ENCODE results near the gene LRRC3C. TPM values are rescaled to one million over a fixed set of nuclear protein-coding genes. Genes with fewer than 3 reads are reported as not detected.
"Not testable (repeated sequence)": the region's sequence is repeated elsewhere in the genome, so short reads cannot be mapped to it uniquely, and the experiment has no call there.

Gene LRRC3C
- polyA plus RNA-seq (2013, experiment 1 of 2) = not detected
- not detected for polyA plus RNA-seq (2013, experiment 2 of 2)

- Histone ChIP-seq H3K27me3 (ENCODE audit: insufficient read depth, low read length) (no peaks in the 10 kb centered on the region), H3K9me3 (ENCODE audit: insufficient read depth, low read depth, low read length) (no peaks in the 10 kb centered on the region), H3K4me3 (ENCODE audit: low read length) (peak within 1 kb of the TSS; percentile 87), H3K27ac (ENCODE audit: low read depth, low read length) (peak within 1 kb of the TSS; percentile 82), H3K9ac (ENCODE audit: low read depth, low read length) (peak within 1 kb of the TSS; percentile 75), H3K4me1 (ENCODE audit: insufficient read depth, low read length) (peaks cover 26% of the 10 kb centered on the region), H3K36me3 (ENCODE audit: insufficient read depth, low read length) (peaks cover 19% of the 10 kb centered on the region)
- under 1% methylated on average over 71 of the region's 72 CpGs for WGBS
Observed at GRCh38 chr17:39927101-39927928, at the start of gene LRRC3C, which contains the start of gene ORMDL3. LRRC3C (plus strand) TSS chr17:39927732; CDS start chr17:39941524, 13,792 bp downstream. ORMDL3 (minus strand) TSS chr17:39927601; CDS start chr17:39924203, 3,398 bp downstream.

GRCh38 chr17:39886102-39886501, 41.4 kb upstream of the LRRC3C start:
- not testable (repeated sequence) for H3K27ac ChIP-seq (ENCODE audit: low read depth, low read length); H3K4me3 ChIP-seq (ENCODE audit: low read length); H3K9ac ChIP-seq (ENCODE audit: low read depth, low read length); H3K36me3 ChIP-seq (ENCODE audit: insufficient read depth, low read length); H3K4me1 ChIP-seq (ENCODE audit: insufficient read depth, low read length); H3K27me3 ChIP-seq (ENCODE audit: insufficient read depth, low read length); H3K9me3 ChIP-seq (ENCODE audit: insufficient read depth, low read depth, low read length)
- 70% methylated on average over 4 of the region's 5 CpGs for WGBS

- Histone ChIP-seq H3K4me3 (ENCODE audit: low read length) (no peak overlapping the region), H3K4me1 (ENCODE audit: insufficient read depth, low read length) (no peaks in the 10 kb centered on the region), H3K27me3 (ENCODE audit: insufficient read depth, low read length) (peaks cover 3% of the 10 kb centered on the region; the same call in 1 of the 2 replicates), H3K27ac (ENCODE audit: low read depth, low read length) (no peak overlapping the region), H3K9me3 (ENCODE audit: insufficient read depth, low read depth, low read length) (no peaks in the 10 kb centered on the region), H3K36me3 (ENCODE audit: insufficient read depth, low read length) (no peaks in the 10 kb centered on the region), H3K9ac (ENCODE audit: low read depth, low read length) (no peak overlapping the region)
Observed at GRCh38 chr17:39887078-39887477, 40.5 kb upstream of the LRRC3C start.

GRCh38 chr17:39889200-39889599, 38.3 kb upstream of the LRRC3C start:
- no peaks in the 10 kb centered on the region for H3K9me3 ChIP-seq (ENCODE audit: insufficient read depth, low read depth, low read length)
- H3K4me1 ChIP-seq (ENCODE audit: insufficient read depth, low read length) = no peaks in the 10 kb centered on the region
- WGBS = no CpG with 5 or more reads among the region's 2 CpGs

GRCh38 chr17:39894681-39895376, 32.7 kb upstream of the LRRC3C start:
- no peaks in the 10 kb centered on the region for H3K27me3 ChIP-seq (ENCODE audit: insufficient read depth, low read length)
- WGBS = 90% methylated on average over 3 of the region's 3 CpGs
- no peaks in the 10 kb centered on the region for H3K9me3 ChIP-seq (ENCODE audit: insufficient read depth, low read depth, low read length)
- no peak overlapping the region for H3K9ac ChIP-seq (ENCODE audit: low read depth, low read length)
- no peak overlapping the region for H3K27ac ChIP-seq (ENCODE audit: low read depth, low read length)
- H3K4me1 ChIP-seq (ENCODE audit: insufficient read depth, low read length) = no peaks in the 10 kb centered on the region
- no peaks in the 10 kb centered on the region for H3K36me3 ChIP-seq (ENCODE audit: insufficient read depth, low read length)
- no peak overlapping the region for H3K4me3 ChIP-seq (ENCODE audit: low read length)

More at GRCh38 chr17:39889200-39889599, 38.3 kb upstream of the LRRC3C start:
- no peaks in the 10 kb centered on the region for H3K36me3 ChIP-seq (ENCODE audit: insufficient read depth, low read length)
- no peak overlapping the region for H3K9ac ChIP-seq (ENCODE audit: low read depth, low read length)
- no peak overlapping the region for H3K4me3 ChIP-seq (ENCODE audit: low read length)
- no peak overlapping the region for H3K27ac ChIP-seq (ENCODE audit: low read depth, low read length)
- H3K27me3 ChIP-seq (ENCODE audit: insufficient read depth, low read length) = peaks cover 3% of the 10 kb centered on the region; the same call in 1 of the 2 replicates

GRCh38 chr17:39898088-39898487, 29.4 kb upstream of the LRRC3C start:
- no peak overlapping the region for H3K27ac ChIP-seq (ENCODE audit: low read depth, low read length)
- no peaks in the 10 kb centered on the region for H3K9me3 ChIP-seq (ENCODE audit: insufficient read depth, low read depth, low read length)
- H3K4me1 ChIP-seq (ENCODE audit: insufficient read depth, low read length) = no peaks in the 10 kb centered on the region
- no peak overlapping the region for H3K9ac ChIP-seq (ENCODE audit: low read depth, low read length)
- no peaks in the 10 kb centered on the region for H3K36me3 ChIP-seq (ENCODE audit: insufficient read depth, low read length)
- no peak overlapping the region for H3K4me3 ChIP-seq (ENCODE audit: low read length)
- WGBS = 94% methylated on average over 4 of the region's 4 CpGs
- H3K27me3 ChIP-seq (ENCODE audit: insufficient read depth, low read length) = no peaks in the 10 kb centered on the region

GRCh38 chr17:39899215-39899614, 28.3 kb upstream of the LRRC3C start:
- Histone ChIP-seq H3K27ac (ENCODE audit: low read depth, low read length) (no peak overlapping the region), H3K36me3 (ENCODE audit: insufficient read depth, low read length) (no peaks in the 10 kb centered on the region), H3K9ac (ENCODE audit: low read depth, low read length) (no peak overlapping the region), H3K9me3 (ENCODE audit: insufficient read depth, low read depth, low read length) (no peaks in the 10 kb centered on the region), H3K4me1 (ENCODE audit: insufficient read depth, low read length) (no peaks in the 10 kb centered on the region), H3K27me3 (ENCODE audit: insufficient read depth, low read length) (no peaks in the 10 kb centered on the region), H3K4me3 (ENCODE audit: low read length) (no peak overlapping the region)

- not testable (repeated sequence) for H3K36me3 ChIP-seq (ENCODE audit: insufficient read depth, low read length); H3K9ac ChIP-seq (ENCODE audit: low read depth, low read length); H3K4me1 ChIP-seq (ENCODE audit: insufficient read depth, low read length); H3K27me3 ChIP-seq (ENCODE audit: insufficient read depth, low read length); H3K27ac ChIP-seq (ENCODE audit: low read depth, low read length); H3K9me3 ChIP-seq (ENCODE audit: insufficient read depth, low read depth, low read length); H3K4me3 ChIP-seq (ENCODE audit: low read length)
- 91% methylated on average over 2 of the region's 2 CpGs for WGBS
Observed at GRCh38 chr17:39902027-39902426, 25.5 kb upstream of the LRRC3C start.

- Histone ChIP-seq H3K4me3 (ENCODE audit: low read length) (no peak overlapping the region), H3K27ac (ENCODE audit: low read depth, low read length) (no peak overlapping the region), H3K9ac (ENCODE audit: low read depth, low read length) (no peak overlapping the region), H3K9me3 (ENCODE audit: insufficient read depth, low read depth, low read length) (no peaks in the 10 kb centered on the region), H3K4me1 (ENCODE audit: insufficient read depth, low read length) (no peaks in the 10 kb centered on the region), H3K36me3 (ENCODE audit: insufficient read depth, low read length) (peaks cover 6% of the 10 kb centered on the region; the same call in 1 of the 2 replicates), H3K27me3 (ENCODE audit: insufficient read depth, low read length) (no peaks in the 10 kb centered on the region)
- 93% methylated on average over 3 of the region's 4 CpGs for WGBS
Observed at GRCh38 chr17:39903158-39903884, 24.2 kb upstream of the LRRC3C start.

GRCh38 chr17:39904990-39905288, 22.6 kb upstream of the LRRC3C start:
- H3K36me3 ChIP-seq (ENCODE audit: insufficient read depth, low read length) = peaks cover 11% of the 10 kb centered on the region; the same call in 1 of the 2 replicates
- WGBS = 92% methylated on average over 3 of the region's 3 CpGs
- no peak overlapping the region for H3K27ac ChIP-seq (ENCODE audit: low read depth, low read length)
- no peaks in the 10 kb centered on the region for H3K27me3 ChIP-seq (ENCODE audit: insufficient read depth, low read length)
- H3K4me3 ChIP-seq (ENCODE audit: low read length) = no peak overlapping the region
- no peaks in the 10 kb centered on the region for H3K9me3 ChIP-seq (ENCODE audit: insufficient read depth, low read depth, low read length)
- H3K9ac ChIP-seq (ENCODE audit: low read depth, low read length) = no peak overlapping the region
- H3K4me1 ChIP-seq (ENCODE audit: insufficient read depth, low read length) = no peaks in the 10 kb centered on the region

- no peaks in the 10 kb centered on the region for H3K4me1 ChIP-seq (ENCODE audit: insufficient read depth, low read length)
- H3K9me3 ChIP-seq (ENCODE audit: insufficient read depth, low read depth, low read length) = no peaks in the 10 kb centered on the region
- H3K9ac ChIP-seq (ENCODE audit: low read depth, low read length) = no peak overlapping the region
- no peak overlapping the region for H3K27ac ChIP-seq (ENCODE audit: low read depth, low read length)
- H3K36me3 ChIP-seq (ENCODE audit: insufficient read depth, low read length) = peaks cover 12% of the 10 kb centered on the region; the same call in 1 of the 2 replicates
- 90% methylated on average over 6 of the region's 6 CpGs for WGBS
- H3K4me3 ChIP-seq (ENCODE audit: low read length) = no peak overlapping the region
- H3K27me3 ChIP-seq (ENCODE audit: insufficient read depth, low read length) = no peaks in the 10 kb centered on the region
Observed at GRCh38 chr17:39908789-39909352, 18.7 kb upstream of the LRRC3C start.
